ENCODE data around the gene EFCC1.

EFCC1 gene

GRCh38 chr3:128995737-128996136, 5.4 kb upstream of the EFCC1 start:
- DNase-seq = no peak

GRCh38 chr3:128996200-128996599, 4.9 kb upstream of the EFCC1 start:
- DNase-seq = no peak

- DNase-seq = no peak
Observed at GRCh38 chr3:128996726-128997125, 4.4 kb upstream of the EFCC1 start.

DNA sequence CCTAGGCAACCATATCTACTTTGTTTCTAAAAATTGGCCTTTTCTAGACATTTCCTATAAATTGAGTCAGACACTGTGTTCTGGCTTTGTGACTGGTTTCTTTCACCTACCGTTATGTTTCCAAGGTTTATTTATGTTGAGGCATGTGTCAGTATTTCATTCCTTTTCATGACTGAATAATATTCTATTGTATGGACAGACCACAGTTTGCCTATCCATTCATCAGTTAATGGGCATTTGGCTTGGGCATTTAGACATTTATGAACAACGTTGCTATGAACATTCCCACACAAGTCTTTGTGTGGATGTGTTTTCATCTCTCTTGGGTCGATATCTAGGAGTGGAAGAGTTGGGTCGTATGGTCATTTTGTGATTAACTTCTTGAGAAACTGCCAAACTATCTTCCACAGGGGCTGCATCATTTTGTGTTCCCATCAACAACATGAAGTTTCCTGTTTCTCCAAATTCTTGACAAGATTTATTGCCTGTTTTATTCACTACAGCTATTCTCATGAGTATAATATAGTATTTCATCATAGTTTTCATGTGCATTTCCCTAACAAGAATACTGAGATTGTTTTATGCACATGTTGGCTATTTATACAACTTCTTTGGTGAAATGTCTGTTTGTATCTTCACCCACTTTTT, 3.5 kb upstream of the EFCC1 start:
- DNase-seq = no peak

GRCh38 chr3:128998561-128998960, 2.5 kb upstream of the EFCC1 start:
- DNase-seq = no peak

DNA sequence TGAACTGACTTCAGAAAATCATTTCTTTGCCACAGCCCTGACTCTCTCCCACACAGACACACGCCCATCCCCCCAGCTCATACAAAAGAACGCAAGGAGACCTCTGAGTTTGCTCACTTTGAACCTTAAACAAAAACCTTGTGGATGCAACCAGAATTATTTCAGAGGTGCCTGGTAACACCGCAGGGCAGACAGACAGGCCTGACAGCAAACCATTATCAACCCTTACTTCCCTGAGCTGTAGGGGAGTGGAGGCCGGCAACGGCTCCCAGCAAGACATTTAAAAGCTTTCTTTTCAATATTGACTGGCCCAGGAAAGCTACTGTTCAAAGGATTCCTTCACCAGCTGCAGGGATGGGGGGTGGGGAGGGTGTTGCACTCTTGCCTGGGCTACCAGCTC, 2.0 kb upstream of the EFCC1 start:
- no peak for DNase-seq

DNA sequence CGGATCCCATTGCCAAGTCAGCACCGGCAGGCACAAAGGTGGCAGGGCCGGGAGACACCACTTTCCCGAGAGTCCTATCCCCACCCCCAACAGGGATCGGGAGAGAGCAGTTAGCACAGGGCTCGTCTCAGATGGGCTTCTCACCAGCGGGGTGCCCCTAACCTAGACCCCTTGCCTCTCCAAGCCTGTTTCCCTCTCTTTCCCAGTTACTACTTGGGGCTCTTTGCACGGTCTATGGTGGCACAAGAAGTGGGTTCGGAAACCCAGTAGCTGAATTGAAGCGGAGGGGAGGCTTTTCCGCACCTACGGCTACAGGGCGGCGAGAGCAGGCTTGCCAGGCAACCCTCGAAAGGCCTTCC, 383 bp upstream of the EFCC1 start:
- no peak for DNase-seq

- peak; percentile 72 for DNase-seq
Observed at GRCh38 chr3:129001806-129002572, 885 bp downstream of the EFCC1 start.

GRCh38 chr3:129002573-129003569, 1.8 kb downstream of the EFCC1 start:
- DNase-seq = no peak

DNA sequence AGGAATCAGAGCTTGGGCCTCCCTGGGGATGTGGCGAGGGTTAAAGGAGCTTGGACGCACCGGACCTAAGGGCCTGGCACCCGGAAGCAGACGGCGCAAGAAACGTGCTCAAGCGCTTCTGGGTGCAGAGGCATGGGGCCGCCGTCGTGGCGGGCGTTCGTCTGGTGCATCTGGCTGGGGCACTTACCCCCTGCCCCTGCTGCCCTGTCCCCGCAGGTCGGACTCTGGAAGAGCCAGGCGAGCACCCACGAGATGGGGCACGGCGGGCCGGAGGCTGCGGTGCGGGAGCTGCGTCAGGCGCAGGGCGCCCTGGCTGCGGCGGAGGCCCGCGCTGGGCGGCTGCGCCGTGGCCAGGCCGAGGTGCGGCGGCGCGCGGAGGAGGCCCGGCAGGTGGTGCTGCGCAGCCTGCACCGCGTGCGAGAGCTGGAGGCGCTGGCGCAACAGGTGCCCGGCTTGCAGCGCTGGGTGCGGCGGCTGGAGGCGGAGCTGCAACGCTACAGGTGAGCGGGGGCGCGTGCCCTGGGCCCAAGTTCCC, 2.5 kb downstream of the EFCC1 start:
- DNase-seq = peak; percentile 71

DNA sequence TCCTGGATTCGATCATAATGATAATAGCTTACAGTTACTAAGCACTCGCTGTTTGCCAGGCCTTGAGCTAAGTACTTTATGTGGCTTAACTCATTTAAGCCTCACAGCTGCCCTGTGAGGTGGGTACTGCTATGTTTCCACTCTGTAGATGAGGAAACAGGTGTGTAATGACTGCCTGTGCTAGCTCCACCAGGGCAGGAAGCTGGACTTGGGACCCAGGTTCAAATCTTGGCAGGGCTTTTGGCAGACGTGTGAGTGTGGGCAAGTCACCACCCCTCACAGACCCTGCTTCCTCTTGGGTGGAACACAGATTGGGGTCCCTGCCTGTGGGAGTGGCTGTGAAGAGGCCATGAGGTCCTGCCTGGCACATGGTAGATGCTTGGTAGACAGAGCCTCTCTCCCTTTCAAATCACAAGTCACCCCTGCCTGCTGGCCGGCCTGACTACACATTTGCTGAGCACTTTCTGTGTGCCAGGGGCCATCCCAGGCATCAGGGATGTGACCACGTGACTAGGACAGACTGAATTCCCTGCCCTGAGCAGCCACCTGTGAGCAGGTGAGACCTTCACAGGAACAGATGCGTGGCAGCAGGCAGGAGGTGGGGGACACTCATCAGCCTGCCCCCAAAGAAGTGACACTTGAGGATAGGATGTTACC, 3.7 kb downstream of the EFCC1 start:
- no peak for DNase-seq

DNA sequence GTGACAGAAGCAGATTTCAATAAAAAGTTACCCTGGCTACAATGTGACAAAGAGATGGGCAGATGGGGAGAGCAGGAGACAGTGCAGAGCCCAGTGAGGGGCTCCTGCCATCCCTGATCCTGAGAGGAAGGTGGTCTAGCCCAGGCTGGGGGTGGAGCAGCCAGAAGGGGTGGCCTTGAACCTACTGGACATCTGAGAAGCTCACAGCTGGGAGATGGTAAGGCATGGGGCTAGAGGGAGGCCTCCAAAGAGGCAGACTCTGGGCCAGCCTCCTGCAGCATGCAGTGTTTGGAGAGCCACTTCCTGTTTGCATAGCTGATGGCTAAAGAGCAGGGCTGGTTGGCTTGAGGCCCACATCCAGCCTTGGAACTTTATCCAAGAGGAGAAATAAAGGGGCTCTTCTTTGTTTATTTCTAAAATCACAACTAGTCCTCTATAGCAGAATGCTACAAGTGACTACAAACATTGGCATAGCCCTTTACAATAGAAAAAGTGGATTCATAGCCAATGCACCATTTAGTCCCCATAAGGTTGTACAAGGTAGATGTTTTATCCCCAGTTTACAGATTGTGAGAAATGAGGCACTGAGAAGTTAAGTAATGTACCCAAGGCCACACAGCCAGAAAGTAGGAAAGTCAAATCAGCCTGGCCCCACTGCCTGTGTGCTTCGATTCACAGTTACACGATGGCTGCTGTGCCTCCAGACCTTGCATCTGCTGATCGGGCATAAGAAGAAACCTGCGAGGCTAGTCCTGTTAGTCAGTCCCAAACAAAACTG, 4.6 kb downstream of the EFCC1 start:
- no peak for DNase-seq

DNA sequence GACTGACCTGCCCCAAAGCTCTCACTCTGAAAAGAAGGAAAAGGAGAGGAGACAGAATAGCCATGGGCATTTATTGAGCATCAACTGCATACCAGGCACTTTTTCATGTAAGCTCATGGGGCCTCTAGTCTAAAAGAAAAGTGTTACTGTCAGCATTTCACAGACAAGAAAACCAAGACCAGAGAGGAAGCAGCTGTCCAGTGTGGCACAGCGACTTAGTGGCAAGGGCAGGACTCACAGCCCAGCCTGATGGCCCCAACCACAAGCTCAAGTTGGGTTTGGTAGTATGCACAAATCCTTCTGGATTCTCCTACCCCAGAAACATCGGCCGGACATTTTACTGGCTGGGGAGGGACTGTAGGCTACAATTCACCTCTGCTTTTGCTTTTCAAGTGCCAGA, 5.8 kb downstream of the EFCC1 start:
- DNase-seq = no peak

- no peak for DNase-seq
Observed at GRCh38 chr3:129007792-129008191, 6.7 kb downstream of the EFCC1 start.

DNA sequence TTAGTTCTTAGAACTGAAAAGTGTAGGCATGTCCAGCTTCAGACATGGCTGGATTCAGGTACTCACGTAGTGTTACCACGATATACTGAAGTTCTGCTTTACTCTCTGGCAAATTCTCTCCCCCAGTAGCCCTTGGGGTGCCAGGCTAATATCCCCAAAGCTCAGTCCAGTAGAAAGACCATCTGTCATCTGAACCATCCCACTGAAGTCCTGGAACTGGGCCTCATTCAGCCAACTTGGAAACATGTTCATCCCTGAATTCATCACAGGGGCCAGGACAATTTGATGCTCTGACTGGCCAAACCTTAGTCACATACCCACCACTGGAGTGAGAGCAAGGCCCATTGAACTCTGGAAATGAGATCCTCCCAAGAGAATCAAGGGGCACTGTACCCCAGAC, 8.2 kb downstream of the EFCC1 start:
- DNase-seq = no peak

DNA sequence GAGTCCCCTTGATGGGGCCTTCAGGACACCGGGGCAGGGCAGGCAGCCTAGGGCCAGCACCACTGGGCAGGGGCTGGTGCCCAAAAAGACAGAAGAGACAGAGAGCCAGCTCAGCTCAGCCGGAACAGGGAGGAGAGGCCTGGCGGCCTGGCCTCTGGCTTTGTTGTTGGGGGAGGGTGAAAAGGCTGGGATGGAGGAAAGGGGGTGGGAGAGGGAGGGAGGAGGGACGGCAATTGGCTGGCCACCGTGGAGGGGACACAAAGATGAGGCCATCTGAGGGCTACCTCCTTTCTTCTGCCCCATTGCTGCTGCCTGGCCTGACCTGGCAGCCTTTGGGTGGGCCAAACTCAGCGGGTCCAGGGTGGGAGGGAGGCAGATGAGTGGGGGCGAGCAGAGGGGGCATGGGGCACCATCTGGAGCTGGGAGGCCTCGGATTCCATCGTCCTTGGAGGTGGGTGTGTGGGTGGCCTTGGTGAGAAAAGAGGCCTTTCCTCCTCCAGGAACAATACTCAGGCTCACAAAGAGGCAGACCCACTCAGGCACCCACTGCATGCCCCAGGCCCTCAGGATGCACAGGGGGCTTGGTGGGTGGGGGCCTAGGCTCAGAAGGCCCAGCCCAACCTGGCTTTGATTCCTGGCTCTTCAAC, 9.3 kb downstream of the EFCC1 start:
- no peak for DNase-seq

GRCh38 chr3:129013491-129013891, 12.4 kb downstream of the EFCC1 start:
- DNase-seq = no peak

DNA sequence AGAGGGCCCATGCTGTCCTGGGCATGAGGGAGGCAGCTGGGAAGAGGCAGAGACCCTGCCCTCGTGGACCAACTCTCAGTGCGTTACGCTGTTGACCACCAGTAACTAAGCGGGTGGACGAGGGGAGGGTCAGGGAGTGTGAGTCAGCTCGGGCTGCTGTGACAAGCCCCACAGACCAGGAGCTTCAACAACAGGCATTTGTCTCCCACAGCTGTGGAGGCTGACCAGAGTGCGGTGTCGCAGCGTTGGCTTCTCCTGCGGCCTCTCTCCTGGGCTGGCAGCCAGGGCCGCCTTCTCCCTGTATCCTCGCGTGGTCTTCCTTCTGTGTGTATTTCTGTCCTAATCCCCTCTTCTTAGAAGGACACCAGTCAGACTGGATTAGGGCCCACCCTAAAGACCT, 13.0 kb downstream of the EFCC1 start:
- DNase-seq = no peak

- no peak for DNase-seq
Observed at GRCh38 chr3:129014793-129015345, 13.8 kb downstream of the EFCC1 start.

DNA sequence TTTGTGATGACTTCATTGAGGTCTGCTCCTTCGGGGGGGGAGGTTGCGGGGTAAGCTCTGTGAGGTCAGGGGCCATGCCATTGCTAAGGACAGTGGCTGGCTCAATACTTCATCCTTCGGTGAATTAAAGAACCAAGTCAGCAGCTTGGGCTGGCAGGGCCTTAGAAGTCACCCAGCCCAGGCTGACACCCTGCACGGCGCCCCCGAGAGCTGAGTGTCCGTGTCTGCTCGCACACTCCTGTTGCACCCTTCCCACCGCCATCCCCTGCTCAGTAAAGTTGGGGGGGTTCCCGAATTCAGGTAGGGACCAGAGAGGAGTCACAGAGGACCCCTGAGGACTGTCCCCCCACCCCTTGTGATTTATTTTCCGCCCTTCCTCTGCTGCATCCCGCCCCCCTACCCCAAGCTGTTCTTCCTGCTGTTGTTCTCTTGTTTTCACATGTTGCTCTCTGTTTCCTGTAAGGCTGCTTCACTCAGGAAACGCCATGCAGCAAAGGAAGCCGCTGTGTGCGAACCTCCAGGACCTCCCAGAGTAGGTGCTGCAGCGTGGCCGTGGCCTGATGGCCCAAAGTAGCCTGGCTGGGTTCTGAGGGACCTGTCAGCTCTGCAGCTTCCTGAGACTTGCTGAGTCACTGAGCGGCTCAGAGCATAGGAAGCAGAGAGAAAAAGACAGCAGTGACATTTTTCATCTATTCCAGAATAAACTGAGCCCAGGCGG, 14.4 kb downstream of the EFCC1 start:
- DNase-seq = peak; percentile 76

Measured in activated CD8-positive, alpha-beta memory T cell treated with anti-CD3 and anti-CD28 coated beads, Interleukin-2, amount 50 U/mL, for 48 hours (primary cell).